DND-41 (cell line): Measurements from ENCODE around the gene CD34.
"Not testable (repeated sequence)": the region's sequence is repeated elsewhere in the genome, so short reads cannot be mapped to it uniquely, and the experiment has no call there.

Experiments used
- ATAC-seq: fragments of 200-7000 bp; cut with Tn5 transposase; 3 replicates; pipeline ENCODE4 v1.9.1; 2021; ENCODE audit warnings: low read depth; ENCODE audit not compliant: insufficient read depth
- DNase-seq: peaks from one replicate; pipeline ENCODE4 v3.0.0-alpha.2; 2020
- H2AFZ ChIP-seq: 2 replicates; pipeline ENCODE4 v1.6.0; 2012; ENCODE audit warnings: low read depth, low read length
- H3K27ac ChIP-seq: 2 replicates; pipeline ENCODE4 v1.5.1; 2012; ENCODE audit warnings: low read length, inconsistent platforms
- H3K27me3 ChIP-seq: fragments of 200-600 bp; sonication (generic); 2 replicates; pipeline ENCODE4 v1.6.0; 2012; ENCODE audit warnings: low read length, mild to moderate bottlenecking, inconsistent platforms; ENCODE audit not compliant: insufficient read depth, poor library complexity
- H3K36me3 ChIP-seq: 2 replicates; pipeline ENCODE4 v1.5.1; 2012; ENCODE audit warnings: low read length, inconsistent platforms; ENCODE audit not compliant: insufficient read depth
- H3K4me1 ChIP-seq: 2 replicates; pipeline ENCODE4 v1.5.1; 2012; ENCODE audit warnings: mild to moderate bottlenecking, low read length; ENCODE audit not compliant: insufficient read depth
- H3K4me2 ChIP-seq: 2 replicates; pipeline ENCODE4 v1.6.0; 2012; ENCODE audit warnings: mild to moderate bottlenecking, moderate library complexity, low read length, inconsistent platforms; ENCODE audit not compliant: insufficient read depth
- H3K4me3 ChIP-seq, 2 experiments: fragments of 200-600 bp in 1 of 2; shearing (Covaris generic) in 1 of 2; 2 replicates each; pipeline ENCODE4 v1.5.1; 2012 to 2016; ENCODE audit warnings: inconsistent platforms in 2 of 2, low read length in 2 of 2, mild to moderate bottlenecking in 2 of 2, low read depth in 1 of 2, moderate library complexity in 1 of 2
- H3K79me2 ChIP-seq: 2 replicates; pipeline ENCODE4 v1.6.0; 2012; ENCODE audit warnings: low read length, inconsistent platforms; ENCODE audit not compliant: insufficient read depth
- H3K9ac ChIP-seq: 2 replicates; pipeline ENCODE4 v1.6.0; 2012; ENCODE audit warnings: low read depth, mild to moderate bottlenecking, inconsistent platforms, low read length, moderate library complexity
- H3K9me3 ChIP-seq: 2 replicates; pipeline ENCODE4 v1.5.1; 2012; ENCODE audit warnings: low read length, moderate library complexity, mild to moderate bottlenecking, inconsistent platforms; ENCODE audit not compliant: insufficient read depth, severe bottlenecking
- H4K20me1 ChIP-seq: 2 replicates; pipeline ENCODE4 v1.6.0; 2012; ENCODE audit warnings: low read length; ENCODE audit not compliant: insufficient read depth
- CTCF ChIP-seq: IDR thresholded peaks from 2 replicates; pipeline ENCODE4 v1.5.1; 2012; ENCODE audit warnings: borderline replicate concordance, low read length, moderate library complexity, mild to moderate bottlenecking; ENCODE audit not compliant: poor library complexity, severe bottlenecking; ENCODE audit errors: extremely low read depth
- EZH2 ChIP-seq: IDR thresholded peaks from 3 replicates; pipeline ENCODE4 v1.6.1; 2012; ENCODE audit warnings: borderline replicate concordance, low read depth, mild to moderate bottlenecking, moderate library complexity, low read length, inconsistent platforms; ENCODE audit not compliant: severe bottlenecking

Gene CD34

DNA sequence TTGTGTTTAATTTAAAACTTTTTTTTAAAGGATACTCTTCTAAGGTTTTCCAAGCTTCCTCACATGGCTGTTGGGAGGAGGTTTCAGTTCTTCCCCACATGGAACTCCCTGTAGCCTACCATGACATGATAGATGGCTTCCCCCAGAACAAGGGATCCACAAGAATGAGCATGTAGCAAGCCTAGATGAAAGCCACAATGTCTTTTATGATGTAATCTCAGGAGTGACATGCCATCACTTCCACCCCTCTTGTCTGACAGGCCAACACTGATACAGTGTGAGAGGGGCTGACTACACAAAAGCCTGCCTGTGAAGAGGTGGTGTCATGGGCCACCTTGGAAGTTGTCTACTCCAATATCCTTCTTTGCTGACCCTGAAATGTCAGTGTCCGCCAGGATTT lies 32.0 kb downstream of the CD34 start:
- no peaks in the 10 kb centered on the region for H3K79me2 ChIP-seq
- DNase-seq (no peak), ATAC-seq (peak; percentile 52; the same call in 2 of the 3 replicates)
- H3K36me3 ChIP-seq: no peaks in the 10 kb centered on the region
- H2AFZ ChIP-seq: no peak overlapping the region; the same call in 1 of the 2 replicates
- no peaks in the 10 kb centered on the region for H3K9me3 ChIP-seq
- no peaks in the 10 kb centered on the region for H3K27me3 ChIP-seq
- peaks cover 45% of the 10 kb centered on the region for H3K4me1 ChIP-seq
- no peak overlapping the region for H3K4me2 ChIP-seq
- no peak overlapping the region for H3K4me3 ChIP-seq
- no peak overlapping the region for H3K9ac ChIP-seq
- H4K20me1 ChIP-seq: no peaks in the 10 kb centered on the region
- no peak for TF ChIP-seq EZH2
- TF ChIP-seq CTCF: no peak
- no peak overlapping the region for H3K27ac ChIP-seq

GRCh38 chr1:207877914-207878313 lies 33.0 kb downstream of the CD34 start:
- H3K27ac ChIP-seq, H3K9ac ChIP-seq, H3K9me3 ChIP-seq, DNase-seq, H3K36me3 ChIP-seq, ATAC-seq, H4K20me1 ChIP-seq, H3K4me2 ChIP-seq, H2AFZ ChIP-seq, H3K4me3 ChIP-seq, H3K27me3 ChIP-seq, H3K79me2 ChIP-seq: not testable (repeated sequence)
- peaks cover 45% of the 10 kb centered on the region for H3K4me1 ChIP-seq

GRCh38 chr1:207876131-207876530 lies 34.8 kb downstream of the CD34 start:
- Histone ChIP-seq H4K20me1 (no peaks in the 10 kb centered on the region), H3K79me2 (no peaks in the 10 kb centered on the region), H3K27ac (0 out of 2 replicates have a peak overlapping the region, but pooled peaks have one; percentile 2), H3K9ac (no peak overlapping the region), H3K27me3 (no peaks in the 10 kb centered on the region), H3K4me2 (no peak overlapping the region), H3K4me3 (no peak overlapping the region), H2AFZ (no peak overlapping the region), H3K36me3 (no peaks in the 10 kb centered on the region), H3K9me3 (no peaks in the 10 kb centered on the region), H3K4me1 (peaks cover 57% of the 10 kb centered on the region)
- ATAC-seq (no peak), DNase-seq (no peak)
- TF ChIP-seq CTCF: no peak
- no peak for TF ChIP-seq EZH2

GRCh38 chr1:207875532-207875931 lies 35.4 kb downstream of the CD34 start:
- no peak for TF ChIP-seq EZH2
- no peak for TF ChIP-seq CTCF
- Histone ChIP-seq H3K4me1 (peaks cover 63% of the 10 kb centered on the region), H2AFZ (no peak overlapping the region)

More at GRCh38 chr1:207875532-207875931, 35.4 kb downstream of the CD34 start:
- Histone ChIP-seq H3K9me3 (no peaks in the 10 kb centered on the region), H3K27me3 (no peaks in the 10 kb centered on the region), H3K9ac (no peak overlapping the region), H4K20me1 (no peaks in the 10 kb centered on the region), H3K4me2 (no peak overlapping the region), H3K36me3 (no peaks in the 10 kb centered on the region), H3K27ac (peak overlapping the region; percentile 46; the same call in 1 of the 2 replicates), H3K79me2 (no peaks in the 10 kb centered on the region; the same call in 1 of the 2 replicates), H3K4me3 (no peak overlapping the region)
- ATAC-seq (no peak), DNase-seq (no peak)
